ENCODE results near the gene TMTC1. TPM values are rescaled to one million over a fixed set of nuclear protein-coding genes. Genes with fewer than 3 reads are reported as not detected.

TMTC1 gene
- total and polyA plus RNA-seq, 9 donors: 22.5 to 38.1 (median 33.7) TPM

DNA sequence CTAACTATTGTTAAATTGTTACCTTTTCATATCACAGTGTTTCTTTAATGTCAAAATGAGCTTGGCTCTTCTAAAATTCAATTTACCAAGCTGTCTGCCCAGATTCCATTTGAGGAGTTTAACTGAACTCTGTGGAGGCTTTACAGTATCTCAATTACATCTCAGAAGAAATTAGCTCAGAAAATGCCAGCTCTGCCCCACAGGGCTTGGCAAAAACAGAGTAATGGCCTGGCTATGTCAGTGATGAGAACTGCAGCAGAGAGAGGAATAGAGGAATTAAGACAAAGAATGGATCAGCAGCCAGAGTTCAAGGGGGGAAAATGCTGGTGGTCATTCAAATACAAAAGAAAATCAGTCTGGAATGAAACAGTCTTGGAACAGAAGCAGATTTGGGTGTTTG is 15.8 kb upstream of the TMTC1 start:
- DNase-seq: peak; percentile 22
- Histone ChIP-seq H3K27me3 (ENCODE audit: control insufficient read depth, insufficient read depth, low read length) (no peaks in the 10 kb centered on the region), H3K27ac (ENCODE audit: low read length) (no peak overlapping the region), H3K4me1 (ENCODE audit: control insufficient read depth, insufficient read depth, low read length) (peaks cover 18% of the 10 kb centered on the region), H3K9me3 (replicated peaks; ENCODE audit: control insufficient read depth, low read depth, low read length) (no peaks in the 10 kb centered on the region), H3K4me3 (ENCODE audit: low read length) (no peak overlapping the region), H3K36me3 (ENCODE audit: control insufficient read depth, insufficient read depth, low read length) (no peaks in the 10 kb centered on the region)

DNA sequence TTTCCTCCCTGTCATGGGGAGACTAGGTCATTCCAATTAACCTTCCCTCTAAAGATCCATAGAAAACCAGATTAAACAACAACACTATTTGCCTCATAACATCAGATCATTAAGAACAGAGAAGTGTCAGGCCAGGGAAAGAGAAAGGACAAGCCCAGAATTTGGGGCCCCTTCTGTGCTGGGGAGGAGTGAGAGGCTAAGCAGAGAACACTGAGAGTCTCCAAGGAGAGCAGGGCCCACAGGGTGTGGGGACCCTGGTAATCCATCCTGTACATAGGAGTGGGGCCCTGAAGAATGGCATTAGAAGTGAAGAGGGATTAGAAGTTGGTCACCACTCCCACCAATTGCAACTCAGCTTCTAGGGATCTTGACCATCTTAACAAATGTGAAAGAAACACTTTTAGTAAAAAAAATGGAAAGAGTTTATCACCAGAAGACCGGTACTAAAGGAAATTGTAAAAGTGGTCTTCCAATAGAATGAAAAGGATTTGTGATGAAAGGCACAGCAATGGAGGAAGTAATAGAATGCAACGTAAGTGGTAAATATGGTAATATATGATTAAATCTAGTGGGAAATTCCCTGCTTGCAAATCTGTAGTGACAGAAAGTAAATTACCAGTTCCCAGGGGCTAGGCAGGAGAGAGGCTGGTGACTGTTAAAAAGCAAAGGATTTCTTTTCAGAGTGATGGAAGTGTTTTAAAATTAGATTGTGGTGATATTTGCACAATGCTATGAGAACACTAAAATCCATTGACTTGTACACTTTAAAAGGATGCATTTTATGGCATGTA is 14.0 kb upstream of the TMTC1 start:
- H3K4me3 ChIP-seq (ENCODE audit: low read length): no peak overlapping the region
- 40% methylated on average over 2 of the region's 2 CpGs for WGBS (ENCODE audit: insufficient coverage)
- peak overlapping the region; percentile 32 for H3K27ac ChIP-seq (ENCODE audit: low read length)

DNA sequence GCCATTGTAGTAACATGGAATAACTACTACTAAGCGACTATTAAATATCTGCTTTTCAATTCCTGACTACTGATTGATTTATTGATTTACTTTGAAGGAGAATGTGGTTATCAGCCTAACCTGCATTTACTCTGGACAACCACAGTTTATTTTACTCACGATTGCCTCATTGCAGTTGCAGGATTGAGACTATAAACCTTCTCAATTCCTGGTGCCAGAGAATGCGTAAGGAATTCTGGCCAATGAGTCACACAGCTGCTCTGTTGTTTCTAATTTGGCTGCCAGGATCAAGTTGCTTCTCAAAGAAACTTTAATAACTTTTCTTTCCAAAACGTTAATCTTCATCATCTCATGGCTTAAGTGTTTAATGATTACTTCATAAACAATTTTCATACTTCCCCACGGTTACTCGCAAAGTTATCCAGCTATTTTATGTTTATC is 13.1 kb upstream of the TMTC1 start:
- DNase-seq: peak; percentile 97
- Histone ChIP-seq H3K27me3 (ENCODE audit: control insufficient read depth, insufficient read depth, low read length) (no peaks in the 10 kb centered on the region), H3K4me1 (ENCODE audit: control insufficient read depth, insufficient read depth, low read length) (peaks cover 18% of the 10 kb centered on the region), H3K36me3 (ENCODE audit: control insufficient read depth, insufficient read depth, low read length) (no peaks in the 10 kb centered on the region), H3K27ac (ENCODE audit: low read length) (peak overlapping the region; percentile 32), H3K9me3 (replicated peaks; ENCODE audit: control insufficient read depth, low read depth, low read length) (no peaks in the 10 kb centered on the region), H3K4me3 (ENCODE audit: low read length) (no peak overlapping the region)
- 0% methylated on average over 3 of the region's 6 CpGs for WGBS (ENCODE audit: insufficient coverage)

More for the DNA sequence above, 14.0 kb upstream of the TMTC1 start:
- DNase-seq: no peak
- no peaks in the 10 kb centered on the region for H3K9me3 ChIP-seq (replicated peaks; ENCODE audit: control insufficient read depth, low read depth, low read length)
- no peaks in the 10 kb centered on the region for H3K27me3 ChIP-seq (ENCODE audit: control insufficient read depth, insufficient read depth, low read length)
- peaks cover 18% of the 10 kb centered on the region for H3K4me1 ChIP-seq (ENCODE audit: control insufficient read depth, insufficient read depth, low read length)
- H3K36me3 ChIP-seq (ENCODE audit: control insufficient read depth, insufficient read depth, low read length): no peaks in the 10 kb centered on the region

DNA sequence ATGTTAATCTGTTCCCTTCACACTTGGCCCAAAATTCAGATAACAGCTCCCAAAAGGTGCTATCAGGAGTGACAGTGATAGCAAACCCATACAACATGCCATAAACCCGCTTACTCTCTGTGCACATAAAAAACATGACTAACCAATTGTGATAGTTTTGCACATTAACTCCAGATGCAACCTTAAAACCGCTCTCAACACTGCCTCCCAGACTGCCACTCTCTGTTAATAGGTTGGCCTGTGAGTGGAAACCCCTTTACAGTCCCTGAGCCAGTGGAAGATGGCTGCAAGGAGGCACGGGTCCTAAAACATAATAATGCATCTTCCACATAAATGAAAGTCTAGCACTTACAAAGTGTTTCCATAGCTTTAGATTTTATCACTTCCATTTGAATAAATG is 12.0 kb upstream of the TMTC1 start:
- WGBS (ENCODE audit: insufficient coverage): 57% methylated on average over 1 of the region's 3 CpGs
- no peaks in the 10 kb centered on the region for H3K9me3 ChIP-seq (replicated peaks; ENCODE audit: control insufficient read depth, low read depth, low read length)
- no peak overlapping the region for H3K4me3 ChIP-seq (ENCODE audit: low read length)
- H3K4me1 ChIP-seq (ENCODE audit: control insufficient read depth, insufficient read depth, low read length): peaks cover 18% of the 10 kb centered on the region
- H3K27me3 ChIP-seq (ENCODE audit: control insufficient read depth, insufficient read depth, low read length): no peaks in the 10 kb centered on the region
- no peaks in the 10 kb centered on the region for H3K36me3 ChIP-seq (ENCODE audit: control insufficient read depth, insufficient read depth, low read length)
- DNase-seq: no peak
- no peak overlapping the region for H3K27ac ChIP-seq (ENCODE audit: low read length)

DNA sequence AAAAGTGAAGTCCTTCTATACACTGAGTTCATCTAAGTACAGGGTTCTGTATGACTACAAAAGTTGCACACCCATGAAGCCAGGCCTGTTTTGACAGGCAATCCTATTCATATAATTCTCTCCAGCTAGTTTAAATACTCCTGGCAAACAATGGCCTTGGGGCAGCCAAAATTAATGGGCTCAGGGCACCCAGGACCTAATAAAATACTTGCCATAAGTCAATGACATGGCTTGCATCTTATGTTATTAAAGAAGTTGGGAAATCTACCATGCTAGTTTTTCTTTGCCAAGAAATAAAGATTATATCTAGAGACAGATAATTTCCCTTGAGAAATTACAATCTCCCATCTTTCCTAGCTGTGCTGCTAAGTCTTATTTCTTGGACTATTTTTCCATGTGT is 11.1 kb upstream of the TMTC1 start:
- Histone ChIP-seq H3K9me3 (replicated peaks; ENCODE audit: control insufficient read depth, low read depth, low read length) (no peaks in the 10 kb centered on the region), H3K4me1 (ENCODE audit: control insufficient read depth, insufficient read depth, low read length) (peaks cover 17% of the 10 kb centered on the region), H3K27me3 (ENCODE audit: control insufficient read depth, insufficient read depth, low read length) (no peaks in the 10 kb centered on the region), H3K27ac (ENCODE audit: low read length) (no peak overlapping the region), H3K4me3 (ENCODE audit: low read length) (no peak overlapping the region), H3K36me3 (ENCODE audit: control insufficient read depth, insufficient read depth, low read length) (no peaks in the 10 kb centered on the region)
- no peak for DNase-seq

DNA sequence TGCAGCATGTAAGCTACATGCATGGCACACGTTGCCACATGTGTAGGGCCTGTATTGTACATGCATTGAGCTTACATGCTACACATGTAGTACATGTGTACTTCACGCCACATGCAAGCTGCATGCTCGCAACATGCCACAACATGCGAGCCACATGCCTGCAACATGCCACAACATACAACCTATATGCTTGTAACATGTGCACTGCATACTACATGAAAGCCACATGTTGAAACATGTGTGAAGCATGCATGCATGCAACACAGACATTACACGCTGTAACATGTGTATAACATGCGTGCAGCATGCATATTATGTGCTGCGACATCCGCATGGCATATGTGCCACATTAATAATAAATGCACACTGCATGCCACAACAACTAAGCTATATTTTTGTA is 9.1 kb upstream of the TMTC1 start:
- WGBS (ENCODE audit: insufficient coverage): 97% methylated on average over 7 of the region's 8 CpGs
- no peaks in the 10 kb centered on the region for H3K36me3 ChIP-seq (ENCODE audit: control insufficient read depth, insufficient read depth, low read length)

DNA sequence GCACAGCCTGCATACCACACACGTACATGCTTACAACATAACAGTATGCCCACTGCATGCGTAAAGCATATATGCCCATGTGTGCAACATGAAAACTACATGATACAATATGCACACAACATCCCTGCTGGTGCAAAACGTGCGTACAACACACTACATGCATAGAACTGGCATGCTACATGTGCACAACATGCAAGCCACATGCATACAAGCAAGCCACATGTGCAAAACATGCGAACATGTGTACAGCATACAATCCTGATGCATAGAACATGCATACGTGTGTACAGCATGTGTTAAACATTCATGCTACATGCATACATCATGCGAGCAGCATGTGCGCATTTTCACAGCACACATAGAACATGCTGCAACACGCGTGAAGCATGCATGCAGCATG is 8.4 kb upstream of the TMTC1 start:
- no peak overlapping the region for H3K27ac ChIP-seq (ENCODE audit: low read length)
- no peak overlapping the region for H3K4me3 ChIP-seq (ENCODE audit: low read length)
- no peak for DNase-seq
- peaks cover 3% of the 10 kb centered on the region for H3K27me3 ChIP-seq (ENCODE audit: control insufficient read depth, insufficient read depth, low read length)
- no peaks in the 10 kb centered on the region for H3K9me3 ChIP-seq (replicated peaks; ENCODE audit: control insufficient read depth, low read depth, low read length)
- 90% methylated on average over 10 of the region's 10 CpGs for WGBS (ENCODE audit: insufficient coverage)
- H3K4me1 ChIP-seq (ENCODE audit: control insufficient read depth, insufficient read depth, low read length): peaks cover 9% of the 10 kb centered on the region
- no peaks in the 10 kb centered on the region for H3K36me3 ChIP-seq (ENCODE audit: control insufficient read depth, insufficient read depth, low read length)

More for the DNA sequence above, 9.1 kb upstream of the TMTC1 start:
- no peak overlapping the region for H3K27ac ChIP-seq (ENCODE audit: low read length)
- peaks cover 14% of the 10 kb centered on the region for H3K4me1 ChIP-seq (ENCODE audit: control insufficient read depth, insufficient read depth, low read length)
- H3K9me3 ChIP-seq (replicated peaks; ENCODE audit: control insufficient read depth, low read depth, low read length): no peaks in the 10 kb centered on the region
- no peaks in the 10 kb centered on the region for H3K27me3 ChIP-seq (ENCODE audit: control insufficient read depth, insufficient read depth, low read length)
- DNase-seq: no peak
- no peak overlapping the region for H3K4me3 ChIP-seq (ENCODE audit: low read length)

DNA sequence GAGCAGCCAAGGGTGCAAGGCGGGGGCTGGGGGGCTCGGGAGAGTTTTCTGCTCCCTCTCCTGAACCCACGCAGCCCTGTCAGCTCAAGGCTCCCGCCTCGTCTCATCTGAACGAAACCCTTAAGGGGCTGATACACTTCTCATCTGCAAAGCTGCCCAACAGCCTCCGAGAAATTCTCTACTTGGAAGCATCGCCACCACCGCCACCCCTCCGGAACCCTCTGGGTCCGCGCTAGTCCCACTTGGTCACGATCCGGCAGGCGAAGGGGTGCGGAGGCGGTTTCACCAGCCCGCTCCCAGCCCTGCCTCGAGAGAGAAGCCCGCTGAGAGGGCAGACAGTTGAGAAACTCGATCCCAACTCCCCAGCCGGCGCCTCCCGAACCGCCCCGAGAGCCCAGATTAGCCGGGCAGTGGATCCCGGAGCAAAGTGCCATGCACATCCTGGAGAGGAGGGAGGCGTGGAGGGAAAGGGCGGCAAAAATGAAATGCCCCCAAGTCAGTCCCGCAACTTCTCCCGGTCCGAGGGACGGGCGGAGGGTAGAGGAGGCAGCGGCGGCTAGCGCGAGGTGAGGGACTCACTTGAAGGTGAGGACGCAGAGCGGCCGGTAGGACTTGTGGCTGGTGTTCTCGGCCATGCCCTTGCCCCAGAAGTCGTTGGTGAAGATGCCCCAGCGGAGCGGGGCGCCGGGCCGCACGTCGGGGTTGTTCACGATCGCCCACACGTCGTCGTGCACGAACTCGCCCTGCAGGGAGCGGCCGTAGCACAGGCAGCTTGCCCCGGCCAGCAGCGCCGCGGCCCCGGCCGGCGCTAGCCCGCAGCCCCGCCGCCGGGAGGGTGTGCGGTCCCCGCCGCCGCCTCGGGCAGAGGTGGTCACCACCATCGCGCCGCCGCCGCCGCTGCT is 620 bp downstream of the TMTC1 start:
- peaks cover 10% of the 10 kb centered on the region for H3K27me3 ChIP-seq (ENCODE audit: control insufficient read depth, insufficient read depth, low read length)
- H3K4me3 ChIP-seq (ENCODE audit: low read length): peak overlapping the region; percentile 74
- peak overlapping the region; percentile 79 for H3K27ac ChIP-seq (ENCODE audit: low read length)
- peaks cover 8% of the 10 kb centered on the region for H3K4me1 ChIP-seq (ENCODE audit: control insufficient read depth, insufficient read depth, low read length)
- H3K36me3 ChIP-seq (ENCODE audit: control insufficient read depth, insufficient read depth, low read length): no peaks in the 10 kb centered on the region
- WGBS (ENCODE audit: insufficient coverage): under 1% methylated on average over 81 of the region's 82 CpGs
- DNase-seq: peak; percentile 52
- no peaks in the 10 kb centered on the region for H3K9me3 ChIP-seq (replicated peaks; ENCODE audit: control insufficient read depth, low read depth, low read length)

DNA sequence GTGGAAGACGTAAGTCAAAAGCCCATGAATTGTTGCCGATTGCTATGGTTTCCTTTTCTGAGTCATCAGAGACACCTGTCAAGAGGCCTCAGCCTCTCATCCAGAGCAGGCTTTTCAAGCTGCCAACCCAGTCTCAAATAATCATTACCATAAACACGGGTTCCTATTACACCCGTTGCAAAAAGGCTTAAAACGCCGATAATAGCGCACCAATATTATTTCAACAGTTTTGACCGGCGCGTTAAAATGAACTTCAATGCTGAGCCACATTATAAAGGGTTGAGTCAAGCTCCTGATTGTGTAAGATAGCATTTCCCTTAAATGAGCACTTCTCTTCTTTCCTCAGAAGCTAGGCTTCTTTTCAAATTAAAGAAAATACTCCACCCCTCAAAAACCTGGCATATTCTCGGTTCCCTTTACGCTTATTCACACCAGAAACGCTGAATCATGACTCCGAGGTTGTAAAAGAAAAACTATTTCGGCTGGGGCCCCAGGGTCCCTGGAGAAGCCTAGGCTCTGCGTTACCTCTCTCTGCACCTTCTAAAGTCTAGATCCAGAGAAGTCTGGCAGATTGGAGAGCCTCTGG is 1.4 kb downstream of the TMTC1 start:
- H3K27ac ChIP-seq (ENCODE audit: low read length): peak overlapping the region; percentile 79
- WGBS (ENCODE audit: insufficient coverage): 7% methylated on average over 9 of the region's 16 CpGs
- DNase-seq: peak; percentile 78
- H3K27me3 ChIP-seq (ENCODE audit: control insufficient read depth, insufficient read depth, low read length): peaks cover 8% of the 10 kb centered on the region
- H3K4me3 ChIP-seq (ENCODE audit: low read length): peak overlapping the region; percentile 74
- no peaks in the 10 kb centered on the region for H3K9me3 ChIP-seq (replicated peaks; ENCODE audit: control insufficient read depth, low read depth, low read length)
- H3K4me1 ChIP-seq (ENCODE audit: control insufficient read depth, insufficient read depth, low read length): peaks cover 8% of the 10 kb centered on the region
- H3K36me3 ChIP-seq (ENCODE audit: control insufficient read depth, insufficient read depth, low read length): no peaks in the 10 kb centered on the region

DNA sequence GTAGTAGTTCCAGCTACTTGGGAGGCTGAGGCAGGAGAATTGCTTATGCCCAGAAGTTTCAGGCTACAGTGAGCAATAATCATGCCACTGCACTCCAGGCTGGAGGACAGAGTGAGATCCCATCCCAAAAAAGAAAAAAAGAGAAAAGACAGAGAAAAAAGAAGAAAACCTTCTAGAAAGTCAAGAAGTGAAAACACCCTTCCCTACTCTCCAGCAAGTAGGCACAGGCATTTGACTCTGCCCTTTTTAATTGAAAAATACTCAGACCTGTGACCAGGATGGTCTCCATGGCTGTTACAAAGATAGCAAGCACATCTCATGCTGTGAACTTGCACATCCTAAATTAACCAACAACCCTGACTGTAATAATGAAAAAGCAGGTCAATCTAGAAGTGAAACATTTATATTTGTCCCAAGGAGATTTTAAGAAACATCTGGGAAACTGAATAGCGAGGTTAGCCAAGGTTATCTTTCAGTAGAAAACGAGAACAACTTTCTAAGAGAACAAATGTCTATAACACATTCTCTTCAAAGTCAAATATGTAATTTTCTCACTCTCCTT is 2.0 kb downstream of the TMTC1 start:
- H3K9me3 ChIP-seq (replicated peaks; ENCODE audit: control insufficient read depth, low read depth, low read length): no peaks in the 10 kb centered on the region
- DNase-seq: no peak
- H3K4me1 ChIP-seq (ENCODE audit: control insufficient read depth, insufficient read depth, low read length): peaks cover 8% of the 10 kb centered on the region
- no peak overlapping the region for H3K27ac ChIP-seq (ENCODE audit: low read length)
- H3K4me3 ChIP-seq (ENCODE audit: low read length): peak overlapping the region; percentile 74
- peaks cover 7% of the 10 kb centered on the region for H3K27me3 ChIP-seq (ENCODE audit: control insufficient read depth, insufficient read depth, low read length)
- no CpG with 5 or more reads among the region's 2 CpGs for WGBS (ENCODE audit: insufficient coverage)
- H3K36me3 ChIP-seq (ENCODE audit: control insufficient read depth, insufficient read depth, low read length): no peaks in the 10 kb centered on the region

Data from muscle of leg (tissue), 11 donors.